Measurements from ENCODE around the gene ITIH3. TPM values are rescaled to one million over a fixed set of nuclear protein-coding genes. Genes with fewer than 3 reads are reported as not detected.

The ITIH3 gene
- polyA plus RNA-seq, 3 donors = 4.1 to 6.0 (median 5.1) TPM

GRCh38 chr3:52820736-52821135, 26.1 kb downstream of the ITIH3 start:
- no peak for DNase-seq (ENCODE audit: low read depth in 3 of 3, low spot score in 2 of 3)

DNA sequence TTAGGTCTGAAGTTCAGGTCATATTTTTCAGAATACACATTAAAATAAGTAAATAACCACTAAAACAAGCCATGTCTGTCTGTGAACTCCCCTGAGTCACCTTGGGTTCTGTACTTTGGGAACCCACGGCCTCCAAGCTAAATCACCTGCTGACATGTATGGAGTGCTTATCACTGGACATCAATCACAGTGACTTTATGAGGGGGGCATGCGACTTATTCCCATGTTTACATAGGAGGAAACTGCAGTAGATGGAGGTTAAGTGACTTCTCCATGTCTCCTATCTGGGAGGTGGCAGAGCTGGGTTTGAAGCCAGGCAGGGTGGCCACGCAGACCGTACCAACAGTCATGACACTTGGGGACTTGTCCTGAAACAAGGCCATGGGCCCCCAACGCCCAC, 27.8 kb downstream of the ITIH3 start:
- no peak for DNase-seq (ENCODE audit: low read depth in 3 of 3, low spot score in 2 of 3)

DNA sequence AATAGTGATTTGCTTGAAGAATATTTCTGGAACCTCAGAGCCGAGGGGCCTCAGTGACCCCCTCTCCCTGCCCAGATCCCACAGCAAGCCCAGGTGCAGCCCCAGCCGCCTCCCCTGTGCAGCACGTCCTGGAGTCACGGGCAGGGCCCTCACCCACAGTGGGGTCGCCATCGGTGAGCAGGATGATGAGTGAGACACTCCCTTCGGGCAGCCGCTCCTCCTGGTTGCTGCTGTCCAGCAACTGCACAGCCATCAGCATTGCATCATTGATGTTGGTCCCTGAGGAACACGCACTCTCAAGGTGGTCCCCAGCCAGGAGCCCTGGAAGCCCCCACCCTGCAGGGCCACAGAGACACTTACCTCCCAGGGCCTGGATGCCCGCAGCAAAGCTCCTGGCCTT, 29.4 kb downstream of the ITIH3 start:
- DNase-seq (ENCODE audit: low read depth in 3 of 3, low spot score in 2 of 3) = no peak

GRCh38 chr3:52827441-52827840, 32.8 kb downstream of the ITIH3 start:
- DNase-seq (ENCODE audit: low read depth in 3 of 3, low spot score in 2 of 3) = no peak

DNA sequence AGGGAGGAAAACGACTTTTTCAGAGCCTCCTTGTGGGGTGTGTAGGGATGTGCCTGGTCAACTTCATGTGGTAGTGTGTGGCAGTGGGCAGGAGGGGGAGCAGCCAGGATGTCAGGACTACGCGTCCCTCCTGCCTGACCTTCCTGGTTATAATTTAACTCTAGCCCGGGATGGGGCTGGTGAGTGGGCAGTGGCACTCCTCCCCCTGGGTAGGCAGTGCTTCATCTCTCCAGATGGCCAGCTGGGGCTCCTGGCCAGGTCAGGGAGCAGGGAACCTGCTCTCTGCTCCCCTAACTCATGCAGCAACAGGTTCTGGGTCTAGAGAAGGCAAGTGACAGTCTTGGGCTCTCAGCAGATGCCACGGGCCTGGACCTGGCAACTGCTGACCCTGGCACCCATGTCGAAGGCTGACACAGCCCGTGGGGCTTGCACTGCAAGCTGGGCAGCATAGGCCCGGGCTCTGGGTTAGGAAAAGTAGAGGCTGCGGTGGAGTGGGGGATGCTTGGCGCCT, 33.3 kb downstream of the ITIH3 start:
- no peak for DNase-seq (ENCODE audit: low read depth in 3 of 3, low spot score in 2 of 3)

DNA sequence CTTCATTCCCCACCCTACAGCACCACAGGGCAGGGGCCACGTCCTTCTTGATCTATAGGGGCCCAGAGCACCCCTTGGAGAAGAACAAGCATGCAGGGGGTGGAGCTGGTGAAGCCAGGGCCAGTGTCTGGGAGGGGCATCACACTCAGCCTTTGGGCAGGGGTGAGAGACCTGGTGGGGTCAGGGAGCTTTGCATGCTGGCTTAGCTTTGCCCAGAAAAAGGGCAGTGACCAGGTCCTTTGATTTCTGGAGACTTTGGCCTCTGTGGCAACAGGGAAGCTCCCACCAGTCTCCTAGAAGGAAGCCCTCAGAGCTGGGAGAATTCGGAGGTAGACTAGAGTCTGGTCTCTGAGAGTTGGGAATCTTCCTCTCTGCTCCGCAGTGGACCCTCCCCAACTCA, 34.9 kb downstream of the ITIH3 start:
- DNase-seq (ENCODE audit: low read depth in 3 of 3, low spot score in 2 of 3) = no peak

DNA sequence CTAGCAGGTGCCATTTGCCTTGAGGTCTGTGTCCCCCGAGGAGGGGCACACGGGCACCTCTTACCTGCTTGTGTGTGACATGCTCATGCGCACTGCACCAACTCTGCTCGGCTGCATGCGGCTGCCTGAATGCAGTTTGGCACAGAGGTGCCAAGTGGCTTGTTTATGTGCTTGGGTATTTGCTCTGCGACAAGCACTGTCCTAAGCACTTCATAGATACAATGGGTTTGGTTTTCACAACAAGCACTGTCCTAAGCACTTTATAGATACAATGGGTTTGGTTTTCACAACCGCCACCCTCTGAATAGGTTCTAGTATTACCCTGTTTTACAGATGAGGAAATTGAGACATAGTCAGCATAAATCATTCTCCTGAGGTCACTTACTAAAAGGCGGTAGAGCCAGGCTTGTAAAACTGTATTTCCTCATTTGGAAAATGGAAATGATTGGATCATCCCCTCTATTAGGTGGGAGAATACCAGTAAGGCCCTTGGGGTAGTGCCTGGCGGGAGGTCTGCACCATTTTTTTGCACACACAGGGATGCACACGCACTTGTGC, 35.4 kb downstream of the ITIH3 start:
- DNase-seq (ENCODE audit: low read depth in 3 of 3, low spot score in 2 of 3) = no peak

- no peak for DNase-seq (ENCODE audit: low read depth in 3 of 3, low spot score in 2 of 3)
Measured at GRCh38 chr3:52830535-52831258, 36.1 kb downstream of the ITIH3 start, which contains the start of gene ITIH4. Gene ITIH4, minus strand, starts transcription at chr3:52830672. Its CDS starts 30 bp downstream, at chr3:52830642.

- no peak for DNase-seq (ENCODE audit: low read depth in 3 of 3, low spot score in 2 of 3)
Measured at GRCh38 chr3:52831500-52832301, 37.1 kb downstream of the ITIH3 start.

DNA sequence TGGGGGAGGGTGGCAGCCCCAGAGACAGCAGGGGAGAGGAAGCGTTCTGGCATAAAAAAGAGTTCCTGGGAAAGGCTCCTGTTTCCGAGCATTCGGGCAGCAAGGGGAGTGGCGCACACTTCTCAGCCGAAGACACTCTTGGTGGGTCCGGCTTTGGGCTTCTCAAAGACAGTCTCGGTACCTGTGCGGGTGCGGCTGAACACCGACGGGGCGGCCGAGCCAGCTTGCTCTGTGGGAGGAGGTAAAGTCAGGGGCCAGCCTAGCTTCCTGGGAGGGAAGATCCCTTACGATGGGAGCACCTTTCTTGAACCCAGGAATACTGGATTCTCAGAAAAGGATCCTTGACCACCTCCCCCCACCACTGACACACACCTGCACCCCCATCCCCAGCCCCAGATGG, 38.6 kb downstream of the ITIH3 start:
- no peak for DNase-seq (ENCODE audit: low read depth in 3 of 3, low spot score in 2 of 3)

GRCh38 chr3:52834871-52835501, 40.4 kb downstream of the ITIH3 start, which contains the start of gene MUSTN1:
Gene MUSTN1, minus strand, starts transcription at chr3:52835019. Its CDS starts 71 bp downstream, at chr3:52834948.
- DNase-seq (ENCODE audit: low read depth in 3 of 3, low spot score in 2 of 3) = no peak

- no peak for DNase-seq (ENCODE audit: low read depth in 3 of 3, low spot score in 2 of 3)
Measured at GRCh38 chr3:52835766-52836470, 41.3 kb downstream of the ITIH3 start.

DNA sequence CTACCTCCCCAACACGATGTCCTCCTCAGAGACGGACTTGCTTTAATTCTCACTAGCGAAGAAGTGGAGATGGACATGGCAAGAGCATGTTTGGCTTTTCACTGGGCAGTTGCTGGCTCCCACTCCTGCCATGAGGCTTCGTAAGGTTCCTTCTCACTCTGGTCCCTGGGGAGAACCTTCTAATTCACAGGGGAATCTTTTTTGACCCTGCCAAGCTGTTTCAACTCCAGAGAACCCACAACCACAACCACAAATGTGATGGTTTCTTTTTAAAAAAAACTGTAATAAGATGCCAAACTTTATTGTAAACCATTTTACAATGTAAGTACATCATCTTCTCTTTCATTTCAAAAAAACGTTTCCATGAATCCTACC, 41.9 kb downstream of the ITIH3 start:
- no peak for DNase-seq (ENCODE audit: low read depth in 3 of 3, low spot score in 2 of 3)

GRCh38 chr3:52836986-52837385, 42.4 kb downstream of the ITIH3 start:
- no peak for DNase-seq (ENCODE audit: low read depth in 3 of 3, low spot score in 2 of 3)

- no peak for DNase-seq (ENCODE audit: low read depth in 3 of 3, low spot score in 2 of 3)
Measured at GRCh38 chr3:52838561-52839267, 44.1 kb downstream of the ITIH3 start.

- DNase-seq (ENCODE audit: low read depth in 3 of 3, low spot score in 2 of 3) = no peak
Measured at GRCh38 chr3:52839268-52839575, 44.6 kb downstream of the ITIH3 start.

DNA sequence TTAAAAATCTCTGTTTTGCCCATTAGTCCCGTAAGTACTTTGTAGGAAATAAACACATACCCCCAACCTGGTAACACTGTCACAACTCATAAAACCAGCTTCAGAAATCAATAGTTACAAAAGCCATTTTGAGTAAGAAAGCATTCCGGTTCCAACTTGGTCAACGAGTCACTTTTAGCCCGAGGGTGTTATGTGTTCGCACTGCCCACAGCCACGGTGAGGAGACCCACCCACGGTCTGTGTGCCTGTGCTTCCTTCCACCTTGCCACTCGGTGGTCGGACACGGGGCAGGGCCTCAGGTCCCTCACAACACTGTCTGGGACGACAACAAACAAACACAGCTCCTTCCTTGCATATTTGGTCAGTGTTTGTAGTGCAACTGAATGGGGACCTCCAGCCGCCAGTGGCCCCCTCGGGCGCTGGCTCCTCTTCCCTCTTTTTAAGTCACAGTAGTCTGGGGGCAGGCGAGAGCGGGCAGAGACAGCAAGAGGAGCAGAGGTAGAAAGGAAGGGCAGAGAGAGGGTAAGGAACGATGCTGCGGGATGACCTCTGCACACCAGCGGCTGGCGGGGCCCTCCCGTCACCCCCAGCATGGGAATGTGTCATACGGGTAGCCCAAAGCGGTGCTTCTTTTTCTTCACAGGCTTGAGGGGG, 45.4 kb downstream of the ITIH3 start:
- no peak for DNase-seq (ENCODE audit: low read depth in 3 of 3, low spot score in 2 of 3)

DNA sequence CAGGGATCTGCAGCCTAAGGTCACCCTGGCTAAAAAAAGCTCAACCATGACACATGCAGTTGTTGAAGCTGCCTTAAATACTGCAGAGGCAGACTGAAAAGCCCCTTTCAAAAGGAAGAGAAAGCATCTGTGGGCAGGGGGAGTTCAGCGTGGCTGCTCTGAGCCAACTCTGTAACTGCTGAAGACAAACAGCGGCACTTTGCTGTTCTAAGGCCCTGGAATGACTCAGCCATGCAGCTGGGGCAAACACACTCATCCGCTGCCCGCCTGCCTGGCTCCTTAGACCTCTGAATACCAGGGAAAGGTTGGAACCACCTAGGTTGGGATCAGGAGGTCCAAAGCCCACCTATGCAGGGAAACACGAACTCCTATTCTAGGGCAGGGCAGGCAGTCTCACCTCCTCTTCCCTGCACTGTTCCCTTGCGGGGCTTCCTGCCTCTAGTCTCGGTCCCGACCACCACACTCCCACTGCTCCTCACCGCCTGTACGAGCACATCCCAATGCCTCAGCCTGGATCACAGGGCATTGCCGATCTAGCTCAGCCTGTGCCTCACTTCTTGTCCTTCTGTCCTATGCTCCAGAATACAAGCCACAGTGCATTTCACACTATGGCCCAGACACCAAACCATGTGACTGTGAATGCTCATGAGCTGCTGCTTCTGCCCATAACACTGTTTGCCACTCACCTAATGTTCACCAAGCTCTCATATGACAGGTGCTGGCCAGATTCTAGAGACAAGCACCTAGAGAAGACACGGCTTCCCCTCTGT, 46.8 kb downstream of the ITIH3 start:
- no peak for DNase-seq (ENCODE audit: low read depth in 3 of 3, low spot score in 2 of 3)

- no peak for DNase-seq (ENCODE audit: low read depth in 3 of 3, low spot score in 2 of 3)
Measured at GRCh38 chr3:52841981-52842340, 47.4 kb downstream of the ITIH3 start.
